ENCODE results near the gene GOLIM4.

The GOLIM4 gene

DNA sequence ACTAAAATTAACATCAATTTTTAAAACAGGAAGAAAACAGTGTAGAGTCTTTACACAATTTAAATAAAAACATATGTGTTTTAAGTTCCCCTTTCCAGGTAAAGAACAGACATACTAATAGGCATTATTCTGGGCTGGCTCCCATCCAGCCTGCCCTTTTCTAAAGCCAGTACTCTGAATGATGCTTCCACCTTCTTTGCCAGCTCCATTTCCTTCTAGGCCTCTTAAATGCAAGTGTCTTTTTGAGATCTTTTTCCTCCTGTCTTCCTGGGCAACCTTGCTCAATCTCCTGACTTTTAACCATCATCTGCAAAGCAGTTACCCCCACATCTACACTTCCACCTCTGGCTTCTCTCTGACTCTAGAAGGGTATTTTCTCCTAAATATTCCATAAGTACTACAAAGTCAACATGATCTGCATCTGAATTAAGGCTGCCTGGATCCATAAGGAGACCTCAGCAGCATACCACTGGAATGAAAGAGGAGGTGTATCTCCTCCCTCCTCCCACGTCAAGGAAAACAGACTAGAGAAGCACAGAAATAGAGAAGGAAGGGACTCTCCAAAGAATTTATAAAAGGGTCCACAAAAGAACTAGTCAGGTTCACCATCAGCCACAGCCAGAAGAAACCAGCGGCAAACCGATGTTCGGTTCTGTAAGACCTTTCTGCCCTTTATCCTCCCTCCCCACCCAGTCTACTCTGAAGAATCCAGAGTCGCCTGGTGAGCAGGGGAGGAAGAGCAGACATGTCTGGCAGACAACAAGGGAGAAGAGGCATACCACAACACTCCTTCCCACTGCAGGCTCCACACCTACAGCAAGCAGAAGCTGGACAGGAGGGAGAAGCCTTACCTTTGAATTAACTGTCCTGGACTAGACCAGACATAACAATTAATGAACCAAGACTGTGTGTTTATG lies 47.1 kb downstream of the GOLIM4 start:
- Histone ChIP-seq H3K27me3 (ENCODE audit: control insufficient read depth, insufficient read depth, low read length) (no peaks in the 10 kb centered on the region), H3K4me1 (ENCODE audit: control insufficient read depth, insufficient read depth, low read length) (peaks cover 8% of the 10 kb centered on the region), H3K27ac (ENCODE audit: low read depth, low read length) (no peak overlapping the region), H3K36me3 (ENCODE audit: control insufficient read depth, insufficient read depth, low read length) (no peaks in the 10 kb centered on the region), H3K4me3 (ENCODE audit: low read length) (no peak overlapping the region), H3K9ac (ENCODE audit: low read length) (no peak overlapping the region)

DNA sequence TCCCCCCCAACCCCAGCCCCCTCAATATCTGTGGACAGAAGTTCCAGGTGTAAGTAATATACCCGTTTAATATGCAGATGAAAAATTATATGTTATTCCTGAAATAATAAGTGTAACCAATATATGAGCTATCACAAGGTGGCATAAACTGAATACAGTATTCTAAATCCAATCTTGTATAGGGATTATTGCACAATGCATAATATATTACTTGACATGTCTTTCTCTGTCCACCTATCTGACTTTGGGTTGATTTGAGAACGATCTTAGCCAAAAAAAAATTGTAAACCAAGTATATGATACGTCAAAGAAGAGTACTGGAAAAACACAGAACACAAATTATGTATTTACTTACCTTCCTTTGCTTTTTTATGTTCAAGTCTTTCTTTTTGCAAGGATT lies 47.8 kb downstream of the GOLIM4 start:
- H3K4me1 ChIP-seq (ENCODE audit: control insufficient read depth, insufficient read depth, low read length) = peaks cover 8% of the 10 kb centered on the region
- no peak overlapping the region for H3K27ac ChIP-seq (ENCODE audit: low read depth, low read length)
- no peak overlapping the region for H3K4me3 ChIP-seq (ENCODE audit: low read length)
- no peak overlapping the region for H3K9ac ChIP-seq (ENCODE audit: low read length)
- peaks cover 3% of the 10 kb centered on the region for H3K36me3 ChIP-seq (ENCODE audit: control insufficient read depth, insufficient read depth, low read length)
- H3K27me3 ChIP-seq (ENCODE audit: control insufficient read depth, insufficient read depth, low read length) = no peaks in the 10 kb centered on the region

DNA sequence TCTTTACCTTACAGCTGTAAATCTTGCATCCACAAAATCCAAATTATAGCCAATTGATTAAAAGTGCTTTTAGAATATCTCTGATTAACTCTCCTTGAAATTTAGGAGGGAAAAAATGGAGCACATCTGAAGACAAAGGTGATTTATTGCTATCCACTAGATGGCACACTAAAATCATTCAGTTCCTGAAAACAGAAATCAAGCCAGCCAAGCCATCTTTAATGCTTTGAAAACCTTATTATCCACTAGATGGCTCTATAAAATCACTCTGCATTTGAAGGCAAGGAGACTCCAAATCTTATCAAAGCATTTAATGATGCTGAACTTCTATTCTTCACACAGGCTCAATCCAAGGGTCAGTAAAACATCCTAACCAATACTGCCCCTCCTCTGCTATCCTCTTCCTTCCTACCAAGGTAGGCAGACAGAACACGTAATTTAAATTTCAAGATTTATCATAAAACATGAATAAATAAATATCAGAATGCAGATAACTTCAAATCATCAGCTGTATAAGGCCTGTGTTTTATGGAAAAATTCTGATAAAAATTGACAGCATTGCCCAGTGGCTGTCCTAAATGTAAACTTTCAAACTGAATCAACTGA lies 48.4 kb downstream of the GOLIM4 start:
- Histone ChIP-seq H3K27me3 (ENCODE audit: control insufficient read depth, insufficient read depth, low read length) (no peaks in the 10 kb centered on the region), H3K9ac (ENCODE audit: low read length) (no peak overlapping the region), H3K4me3 (ENCODE audit: low read length) (no peak overlapping the region), H3K4me1 (ENCODE audit: control insufficient read depth, insufficient read depth, low read length) (peaks cover 6% of the 10 kb centered on the region), H3K36me3 (ENCODE audit: control insufficient read depth, insufficient read depth, low read length) (peaks cover 8% of the 10 kb centered on the region), H3K27ac (ENCODE audit: low read depth, low read length) (no peak overlapping the region)

DNA sequence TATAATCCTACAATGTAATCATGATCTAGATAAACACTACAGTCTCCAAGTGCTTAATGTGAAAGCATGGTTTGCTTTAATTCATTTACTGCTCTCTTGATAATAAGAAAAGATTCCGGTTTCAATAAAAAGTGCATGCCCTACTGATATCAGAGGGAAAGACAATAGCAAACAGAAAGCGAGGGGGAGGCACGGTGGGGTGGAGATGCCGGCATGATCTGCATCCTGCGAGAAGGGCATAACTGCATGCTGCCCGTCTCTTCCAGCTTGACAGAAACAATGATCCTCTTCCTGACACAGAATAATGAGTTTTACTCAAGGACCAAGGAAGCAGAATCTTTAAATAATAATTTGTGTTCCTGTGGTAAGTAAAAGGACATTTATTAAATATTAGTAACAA lies 51.7 kb downstream of the GOLIM4 start:
- H3K36me3 ChIP-seq (ENCODE audit: control insufficient read depth, insufficient read depth, low read length) = peaks cover 10% of the 10 kb centered on the region
- no peak overlapping the region for H3K4me3 ChIP-seq (ENCODE audit: low read length)
- H3K27me3 ChIP-seq (ENCODE audit: control insufficient read depth, insufficient read depth, low read length) = no peaks in the 10 kb centered on the region
- no peak overlapping the region for H3K9ac ChIP-seq (ENCODE audit: low read length)
- peaks cover 3% of the 10 kb centered on the region for H3K4me1 ChIP-seq (ENCODE audit: control insufficient read depth, insufficient read depth, low read length)
- no peak overlapping the region for H3K27ac ChIP-seq (ENCODE audit: low read depth, low read length)

DNA sequence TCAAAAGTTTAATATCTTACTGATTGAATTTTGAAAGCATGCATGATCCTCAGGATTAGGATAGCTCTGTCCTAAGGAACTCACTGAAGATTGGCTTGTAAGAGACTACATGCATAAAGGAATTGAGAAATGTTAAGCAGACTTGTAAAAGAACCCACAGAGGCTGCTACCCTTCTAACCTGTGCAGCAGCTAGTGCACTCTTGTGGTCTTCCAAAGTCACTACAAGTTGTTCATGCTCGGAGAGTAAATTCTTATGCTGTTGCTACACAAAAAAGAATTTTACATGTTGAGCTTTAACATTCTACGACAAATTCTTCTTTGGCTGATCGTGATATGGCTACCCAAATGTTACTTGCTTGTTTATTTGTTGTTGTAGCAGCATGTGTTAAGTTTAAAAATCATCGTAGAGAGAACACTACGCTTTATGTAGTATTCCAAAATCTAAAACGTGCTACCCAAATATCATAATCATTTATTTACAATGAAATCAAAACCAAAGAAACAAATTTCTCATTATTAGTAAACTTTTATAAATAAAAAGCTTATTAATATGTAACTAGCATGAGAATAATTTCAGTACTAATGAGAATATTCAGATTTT lies 55.0 kb downstream of the GOLIM4 start:
- Histone ChIP-seq H3K27me3 (ENCODE audit: control insufficient read depth, insufficient read depth, low read length) (no peaks in the 10 kb centered on the region), H3K4me1 (ENCODE audit: control insufficient read depth, insufficient read depth, low read length) (no peaks in the 10 kb centered on the region)

DNA sequence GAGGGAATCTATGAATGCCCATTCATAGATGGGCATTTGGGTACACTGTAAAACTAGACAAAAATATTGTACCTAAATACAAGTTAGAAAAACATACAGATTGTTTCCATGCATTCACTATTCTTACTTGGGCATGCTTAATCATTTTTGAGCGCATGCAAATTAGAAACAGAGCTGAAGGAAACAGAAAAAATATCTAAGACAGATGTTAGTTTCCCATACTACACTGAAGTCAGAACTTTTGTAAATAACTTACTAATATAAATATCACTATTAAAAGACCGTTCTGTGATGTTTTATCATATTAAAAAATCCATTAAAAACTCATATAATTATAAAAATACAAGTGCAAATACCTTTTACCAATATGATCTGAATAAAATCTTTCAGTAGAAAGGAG lies 58.7 kb downstream of the GOLIM4 start:
- Histone ChIP-seq H3K27ac (ENCODE audit: low read depth, low read length) (no peak overlapping the region), H3K36me3 (ENCODE audit: control insufficient read depth, insufficient read depth, low read length) (peaks cover 8% of the 10 kb centered on the region), H3K27me3 (ENCODE audit: control insufficient read depth, insufficient read depth, low read length) (no peaks in the 10 kb centered on the region), H3K4me3 (ENCODE audit: low read length) (no peak overlapping the region), H3K9ac (ENCODE audit: low read length) (no peak overlapping the region), H3K4me1 (ENCODE audit: control insufficient read depth, insufficient read depth, low read length) (no peaks in the 10 kb centered on the region)

More for the DNA sequence above, 55.0 kb downstream of the GOLIM4 start:
- H3K4me3 ChIP-seq (ENCODE audit: low read length) = no peak overlapping the region
- H3K9ac ChIP-seq (ENCODE audit: low read length) = no peak overlapping the region
- H3K36me3 ChIP-seq (ENCODE audit: control insufficient read depth, insufficient read depth, low read length) = peaks cover 12% of the 10 kb centered on the region
- no peak overlapping the region for H3K27ac ChIP-seq (ENCODE audit: low read depth, low read length)

DNA sequence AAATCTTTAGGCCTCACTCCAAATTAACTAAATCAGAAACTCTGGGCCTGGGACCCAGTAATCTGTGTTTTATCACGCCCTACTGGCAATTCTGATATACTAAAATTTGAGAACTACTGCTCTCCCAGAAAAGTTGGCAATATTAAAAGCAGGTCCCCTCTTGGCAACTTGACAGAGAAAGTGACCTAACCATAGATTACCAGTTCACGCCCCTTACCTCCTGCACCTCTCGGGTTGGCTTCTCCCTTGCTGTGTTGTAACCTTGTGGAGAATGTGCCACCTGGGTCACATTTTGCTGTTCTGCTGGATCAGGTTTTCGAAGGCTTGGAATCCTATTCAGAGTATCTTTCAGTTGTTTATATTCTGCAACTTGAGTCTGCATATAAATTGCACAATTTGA lies 59.1 kb downstream of the GOLIM4 start:
- Histone ChIP-seq H3K36me3 (ENCODE audit: control insufficient read depth, insufficient read depth, low read length) (peaks cover 8% of the 10 kb centered on the region), H3K4me3 (ENCODE audit: low read length) (no peak overlapping the region), H3K9ac (ENCODE audit: low read length) (no peak overlapping the region), H3K27me3 (ENCODE audit: control insufficient read depth, insufficient read depth, low read length) (no peaks in the 10 kb centered on the region), H3K4me1 (ENCODE audit: control insufficient read depth, insufficient read depth, low read length) (no peaks in the 10 kb centered on the region), H3K27ac (ENCODE audit: low read depth, low read length) (no peak overlapping the region)

DNA sequence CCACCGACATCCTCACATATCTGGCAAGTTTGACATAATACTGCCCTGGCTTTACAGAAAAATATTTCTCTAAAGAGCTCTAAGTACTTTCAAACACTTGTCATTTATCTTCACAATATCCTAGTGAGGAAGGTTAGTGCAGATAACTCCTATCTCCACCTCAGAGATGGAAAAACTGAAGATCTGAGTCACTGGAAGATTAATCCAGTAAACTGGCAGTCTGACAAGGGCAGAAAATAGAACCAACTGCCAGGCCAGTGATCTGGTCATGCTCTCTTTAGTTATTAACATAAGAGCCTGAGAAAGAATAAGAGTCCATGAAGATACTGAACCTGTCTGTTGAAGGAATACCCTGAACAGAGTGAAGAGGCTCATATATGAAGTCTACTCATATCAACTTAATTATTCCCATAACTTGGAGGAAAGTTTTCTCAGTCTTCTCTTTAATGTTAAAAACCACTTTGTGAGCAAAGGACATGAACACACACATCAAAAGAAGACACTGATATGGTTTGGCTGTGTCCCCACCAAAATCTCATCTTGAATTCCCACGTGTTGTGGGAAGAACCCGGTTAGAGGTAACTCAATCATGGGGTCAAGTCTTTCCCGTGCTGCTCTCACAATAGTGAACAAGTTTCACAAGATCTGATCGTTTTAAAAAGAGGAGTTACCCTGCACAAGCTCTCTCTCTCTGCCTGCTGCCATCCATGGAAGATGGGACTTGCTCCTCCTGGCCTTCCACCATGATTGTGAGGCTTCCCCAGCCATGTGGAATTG lies 61.4 kb downstream of the GOLIM4 start:
- Histone ChIP-seq H3K27me3 (ENCODE audit: control insufficient read depth, insufficient read depth, low read length) (no peaks in the 10 kb centered on the region), H3K27ac (ENCODE audit: low read depth, low read length) (no peak overlapping the region), H3K4me1 (ENCODE audit: control insufficient read depth, insufficient read depth, low read length) (no peaks in the 10 kb centered on the region), H3K9ac (ENCODE audit: low read length) (no peak overlapping the region), H3K4me3 (ENCODE audit: low read length) (no peak overlapping the region), H3K36me3 (ENCODE audit: control insufficient read depth, insufficient read depth, low read length) (peaks cover 14% of the 10 kb centered on the region)

DNA sequence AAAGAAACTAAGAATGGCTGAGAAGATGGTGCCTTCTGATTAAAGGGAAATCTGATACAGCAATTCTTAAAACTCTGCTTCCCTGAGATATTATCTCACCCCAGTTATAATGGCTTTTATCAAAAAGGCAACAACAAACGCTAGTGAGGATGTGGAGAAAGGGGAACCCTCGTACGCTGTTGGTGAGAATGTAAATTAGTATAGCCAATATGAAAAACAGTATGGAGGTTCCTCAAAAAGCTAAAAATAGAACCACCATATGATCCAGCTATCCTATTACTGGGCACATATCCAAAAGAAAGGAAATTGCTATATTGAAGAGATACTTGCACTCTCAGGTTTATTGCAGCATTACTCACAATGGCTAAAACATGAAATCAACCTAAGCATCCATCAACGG lies 65.1 kb downstream of the GOLIM4 start:
- Histone ChIP-seq H3K27ac (ENCODE audit: low read depth, low read length) (no peak overlapping the region), H3K36me3 (ENCODE audit: control insufficient read depth, insufficient read depth, low read length) (peaks cover 16% of the 10 kb centered on the region), H3K9ac (ENCODE audit: low read length) (no peak overlapping the region), H3K27me3 (ENCODE audit: control insufficient read depth, insufficient read depth, low read length) (no peaks in the 10 kb centered on the region), H3K4me1 (ENCODE audit: control insufficient read depth, insufficient read depth, low read length) (no peaks in the 10 kb centered on the region), H3K4me3 (ENCODE audit: low read length) (no peak overlapping the region)

DNA sequence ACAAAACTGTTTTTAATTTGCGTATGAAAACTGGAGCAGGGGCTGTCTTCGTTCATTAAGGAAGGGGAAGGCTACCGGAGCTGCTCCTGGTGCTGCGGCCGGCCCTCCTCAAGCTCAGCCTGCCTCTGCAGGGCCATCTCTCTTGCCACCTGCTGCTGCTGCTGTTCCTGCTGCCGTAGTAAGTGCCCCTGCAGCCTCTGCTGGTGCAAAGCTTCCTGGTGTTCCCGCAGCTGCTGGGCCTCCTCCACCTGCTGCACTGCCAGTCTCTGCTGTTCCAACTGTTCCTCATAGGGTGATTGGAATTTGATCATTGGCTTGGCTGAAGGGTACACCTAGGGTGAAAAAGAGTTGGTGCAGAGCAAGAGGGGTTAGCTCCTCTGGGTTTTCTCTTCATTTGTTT lies 66.0 kb downstream of the GOLIM4 start:
- H3K4me3 ChIP-seq (ENCODE audit: low read length) = no peak overlapping the region
- H3K9ac ChIP-seq (ENCODE audit: low read length) = no peak overlapping the region
- H3K27ac ChIP-seq (ENCODE audit: low read depth, low read length) = no peak overlapping the region
- peaks cover 14% of the 10 kb centered on the region for H3K36me3 ChIP-seq (ENCODE audit: control insufficient read depth, insufficient read depth, low read length)
- H3K27me3 ChIP-seq (ENCODE audit: control insufficient read depth, insufficient read depth, low read length) = no peaks in the 10 kb centered on the region
- no peaks in the 10 kb centered on the region for H3K4me1 ChIP-seq (ENCODE audit: control insufficient read depth, insufficient read depth, low read length)

DNA sequence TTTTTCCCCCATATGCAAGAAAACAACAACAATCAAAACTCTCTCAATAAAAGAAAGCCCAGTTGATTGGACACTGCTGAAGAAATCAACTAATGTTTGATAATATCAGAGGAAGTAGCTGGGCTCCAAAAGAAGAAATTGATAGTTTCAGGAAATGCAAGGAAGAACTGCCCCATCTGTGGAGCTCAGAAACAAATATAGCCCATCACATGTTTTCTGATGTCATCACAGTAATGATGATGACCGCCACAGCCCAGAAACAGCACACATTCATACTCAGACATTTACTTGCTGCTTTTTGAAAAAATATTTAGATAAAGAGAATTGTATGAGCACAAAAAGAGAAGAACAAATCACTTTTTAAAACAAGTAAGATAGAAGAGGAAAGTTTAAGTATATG lies 67.6 kb downstream of the GOLIM4 start:
- no peak overlapping the region for H3K27ac ChIP-seq (ENCODE audit: low read depth, low read length)

DNA sequence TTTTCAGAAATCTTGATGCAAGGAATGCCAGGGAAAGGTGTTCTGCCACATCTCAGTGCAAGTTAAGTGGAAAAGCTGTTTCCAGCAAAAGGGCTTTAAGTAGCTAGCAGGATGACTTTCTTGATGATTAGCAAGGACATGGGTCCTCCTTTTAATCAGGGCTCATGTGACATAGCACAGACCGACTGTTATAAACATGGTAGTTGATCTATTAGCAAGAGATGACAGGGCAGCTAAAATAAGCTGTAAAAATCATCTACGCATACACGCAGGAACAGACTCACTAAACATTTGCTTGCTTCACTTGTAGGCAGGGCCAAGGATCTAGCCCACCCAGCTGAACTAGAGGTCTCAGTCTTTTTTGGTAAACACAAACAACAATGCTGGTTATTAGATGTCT lies 69.0 kb downstream of the GOLIM4 start:
- Histone ChIP-seq H3K27me3 (ENCODE audit: control insufficient read depth, insufficient read depth, low read length) (no peaks in the 10 kb centered on the region), H3K36me3 (ENCODE audit: control insufficient read depth, insufficient read depth, low read length) (peaks cover 23% of the 10 kb centered on the region), H3K4me1 (ENCODE audit: control insufficient read depth, insufficient read depth, low read length) (no peaks in the 10 kb centered on the region), H3K27ac (ENCODE audit: low read depth, low read length) (no peak overlapping the region), H3K4me3 (ENCODE audit: low read length) (no peak overlapping the region), H3K9ac (ENCODE audit: low read length) (no peak overlapping the region)

More for the DNA sequence above, 67.6 kb downstream of the GOLIM4 start:
- Histone ChIP-seq H3K36me3 (ENCODE audit: control insufficient read depth, insufficient read depth, low read length) (peaks cover 18% of the 10 kb centered on the region), H3K9ac (ENCODE audit: low read length) (no peak overlapping the region), H3K27me3 (ENCODE audit: control insufficient read depth, insufficient read depth, low read length) (no peaks in the 10 kb centered on the region), H3K4me3 (ENCODE audit: low read length) (no peak overlapping the region), H3K4me1 (ENCODE audit: control insufficient read depth, insufficient read depth, low read length) (no peaks in the 10 kb centered on the region)
